Measurements from ENCODE around the gene ACAA1. TPM values are rescaled to one million over a fixed set of nuclear protein-coding genes. Genes with fewer than 3 reads are reported as not detected.

The ACAA1 gene
- total RNA-seq, 1 experiment from 2014 or later: 58.9 TPM

DNA sequence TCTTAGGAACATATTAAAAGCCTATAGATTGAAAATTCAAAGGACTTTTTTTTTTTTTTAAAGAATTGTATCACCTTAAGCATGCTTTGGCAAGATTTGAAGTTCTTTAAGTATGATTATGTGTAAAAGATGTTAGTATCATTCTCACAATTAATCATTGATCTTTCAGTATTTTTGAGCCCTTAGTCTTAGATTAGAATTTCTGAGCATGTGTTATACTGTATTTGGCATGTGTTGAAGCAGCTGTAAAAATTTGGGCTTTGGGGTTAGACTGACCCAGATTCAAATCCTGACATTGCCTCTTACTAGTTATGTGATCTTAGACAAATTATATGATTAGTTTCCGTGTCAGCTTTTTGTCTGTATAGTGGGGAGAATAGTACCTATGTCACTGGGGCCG is 34.7 kb upstream of the ACAA1 start:
- intact Hi-C loops (cut with micrococcal nuclease; ENCODE audit: unreplicated experiment): loop anchor here (5.0 kb wide), 1 partner anchor 41 kb away; no protein-coding TSS in a partner anchor
- no peaks in the 10 kb centered on the region for H3K36me3 ChIP-seq (ENCODE audit: low read depth)
- no peak overlapping the region for H3K4me2 ChIP-seq
- H3K27me3 ChIP-seq (ENCODE audit: insufficient read depth, low read depth): no peaks in the 10 kb centered on the region
- H3F3A ChIP-seq (ENCODE audit: insufficient read depth, low read depth): peaks cover 21% of the 10 kb centered on the region; the same call in 1 of the 2 replicates
- H3K4me3 ChIP-seq: no peak overlapping the region
- BruUV-seq (replicated peaks): no TSS peak
- H3K9me2 ChIP-seq (ENCODE audit: insufficient read depth): no peaks in the 10 kb centered on the region
- no peak for TF ChIP-seq CTCF (conservative IDR thresholded peaks at IDR 0.05)
- TF ChIP-seq EZH2 (IDR thresholded peaks at IDR 0.05; ENCODE audit: low read depth): no peak
- H2AFZ ChIP-seq: no peak overlapping the region
- ChIA-PET POLR2A (ENCODE audit: unreplicated experiment) (no interaction called here), CTCF (interaction anchor here (0.6 to 0.7 kb wide), 2 partner anchors 191 to 323 kb away, joined by 3 to 7 read pairs; no protein-coding TSS in a partner anchor)
- H3K27ac ChIP-seq: no peak overlapping the region
- DNase-seq: no peak
- no peaks in the 10 kb centered on the region for H3K9me3 ChIP-seq (ENCODE audit: insufficient read depth, low read depth)
- peaks cover 41% of the 10 kb centered on the region for H3K4me1 ChIP-seq (replicated peaks; ENCODE audit: insufficient read depth)
- peaks cover 100% of the 10 kb centered on the region for H3K79me2 ChIP-seq (ENCODE audit: low read depth)
- peaks cover 49% of the 10 kb centered on the region for H4K20me1 ChIP-seq (ENCODE audit: insufficient read depth)

GRCh38 chr3:38170722-38171121 is 33.8 kb upstream of the ACAA1 start:
- Histone ChIP-seq H4K20me1 (ENCODE audit: insufficient read depth) (peaks cover 42% of the 10 kb centered on the region), H3K9me2 (ENCODE audit: insufficient read depth) (no peaks in the 10 kb centered on the region), H3K79me2 (ENCODE audit: low read depth) (peaks cover 100% of the 10 kb centered on the region), H3K9me3 (ENCODE audit: insufficient read depth, low read depth) (no peaks in the 10 kb centered on the region), H3K4me3 (no peak overlapping the region), H3K27ac (no peak overlapping the region), H3K4me1 (replicated peaks; ENCODE audit: insufficient read depth) (peaks cover 41% of the 10 kb centered on the region), H3K4me2 (no peak overlapping the region), H3K27me3 (ENCODE audit: insufficient read depth, low read depth) (no peaks in the 10 kb centered on the region), H2AFZ (no peak overlapping the region), H3K36me3 (ENCODE audit: low read depth) (no peaks in the 10 kb centered on the region), H3F3A (ENCODE audit: insufficient read depth, low read depth) (peaks cover 21% of the 10 kb centered on the region; the same call in 1 of the 2 replicates)
- ChIA-PET CTCF (no interaction called here), POLR2A (ENCODE audit: unreplicated experiment) (interaction anchor here (0.7 kb wide), 1 partner anchor 51 kb away, joined by 3 read pairs; no protein-coding TSS in a partner anchor)
- no TSS peak for BruUV-seq (replicated peaks)
- no peak for TF ChIP-seq CTCF (conservative IDR thresholded peaks at IDR 0.05)
- no peak for TF ChIP-seq EZH2 (IDR thresholded peaks at IDR 0.05; ENCODE audit: low read depth)
- no peak for DNase-seq
- intact Hi-C loops (cut with micrococcal nuclease; ENCODE audit: unreplicated experiment): loop anchor here (5.0 kb wide), 1 partner anchor 42 kb away; no protein-coding TSS in a partner anchor

GRCh38 chr3:38169027-38169317 is 32.0 kb upstream of the ACAA1 start:
- Histone ChIP-seq H3K27me3 (ENCODE audit: insufficient read depth, low read depth) (no peaks in the 10 kb centered on the region), H3K36me3 (ENCODE audit: low read depth) (no peaks in the 10 kb centered on the region), H3K79me2 (ENCODE audit: low read depth) (peaks cover 83% of the 10 kb centered on the region), H2AFZ (no peak overlapping the region), H3K9me3 (ENCODE audit: insufficient read depth, low read depth) (no peaks in the 10 kb centered on the region), H3K9me2 (ENCODE audit: insufficient read depth) (no peaks in the 10 kb centered on the region), H3K4me2 (peak overlapping the region; percentile 81), H3F3A (ENCODE audit: insufficient read depth, low read depth) (peaks cover 21% of the 10 kb centered on the region), H3K4me3 (no peak overlapping the region), H3K4me1 (replicated peaks; ENCODE audit: insufficient read depth) (peaks cover 38% of the 10 kb centered on the region), H4K20me1 (ENCODE audit: insufficient read depth) (peaks cover 27% of the 10 kb centered on the region), H3K27ac (peak overlapping the region; percentile 62)
- TF ChIP-seq EZH2 (IDR thresholded peaks at IDR 0.05; ENCODE audit: low read depth) (no peak), CTCF (conservative IDR thresholded peaks at IDR 0.05) (no peak)
- no peak for DNase-seq
- POLR2A ChIA-PET (ENCODE audit: unreplicated experiment): no interaction called here
- no TSS peak for BruUV-seq (replicated peaks)
- CTCF ChIA-PET: no interaction called here
- intact Hi-C loops (cut with micrococcal nuclease; ENCODE audit: unreplicated experiment): no loop called here
